ENCODE results near the gene SSUH2. TPM values are rescaled to one million over a fixed set of nuclear protein-coding genes. Genes with fewer than 3 reads are reported as not detected.
A peak's percentile ranks its signal among the peaks of the same experiment; 100 is the strongest.

SSUH2 gene
- total and polyA plus RNA-seq, 2 of the 13 experiments (the other 11 are each of a cell fraction or from before 2014, with no cell fraction given), result 38.1 to 136 TPM

- TF ChIP-seq TRAFD1 (CRISPR knock-in tag; IDR thresholded peaks at IDR 0.05; ENCODE audit: borderline replicate concordance), result no peak
- peak; percentile 87 for TF ChIP-seq ZBTB38 (CRISPR knock-in tag; IDR thresholded peaks at IDR 0.05)
- TF ChIP-seq TRIM22 (IDR thresholded peaks at IDR 0.05), result no peak
- TF ChIP-seq, protein P1, sequence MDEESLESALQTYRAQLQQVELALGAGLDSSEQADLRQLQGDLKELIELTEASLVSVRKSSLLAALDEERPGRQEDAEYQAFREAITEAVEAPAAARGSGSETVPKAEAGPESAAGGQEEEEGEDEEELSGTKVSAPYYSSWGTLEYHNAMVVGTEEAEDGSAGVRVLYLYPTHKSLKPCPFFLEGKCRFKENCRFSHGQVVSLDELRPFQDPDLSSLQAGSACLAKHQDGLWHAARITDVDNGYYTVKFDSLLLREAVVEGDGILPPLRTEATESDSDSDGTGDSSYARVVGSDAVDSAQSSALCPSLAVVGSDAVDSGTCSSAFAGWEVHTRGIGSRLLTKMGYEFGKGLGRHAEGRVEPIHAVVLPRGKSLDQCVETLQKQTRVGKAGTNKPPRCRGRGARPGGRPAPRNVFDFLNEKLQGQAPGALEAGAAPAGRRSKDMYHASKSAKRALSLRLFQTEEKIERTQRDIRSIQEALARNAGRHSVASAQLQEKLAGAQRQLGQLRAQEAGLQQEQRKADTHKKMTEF (CRISPR knock-in tag; IDR thresholded peaks at IDR 0.05), result no peak
- no peak for TF ChIP-seq ZKSCAN8 (CRISPR knock-in tag; IDR thresholded peaks at IDR 0.05; ENCODE audit: borderline replicate concordance)
- no peak for TF ChIP-seq KIAA2018 (CRISPR knock-in tag; IDR thresholded peaks at IDR 0.05; ENCODE audit: borderline replicate concordance)
- no peak for TF ChIP-seq PHF8 (CRISPR knock-in tag; IDR thresholded peaks at IDR 0.05)
- TF ChIP-seq CAMTA2 (CRISPR knock-in tag; IDR thresholded peaks at IDR 0.05; ENCODE audit: borderline replicate concordance), result no peak
- TF ChIP-seq, protein P2, sequence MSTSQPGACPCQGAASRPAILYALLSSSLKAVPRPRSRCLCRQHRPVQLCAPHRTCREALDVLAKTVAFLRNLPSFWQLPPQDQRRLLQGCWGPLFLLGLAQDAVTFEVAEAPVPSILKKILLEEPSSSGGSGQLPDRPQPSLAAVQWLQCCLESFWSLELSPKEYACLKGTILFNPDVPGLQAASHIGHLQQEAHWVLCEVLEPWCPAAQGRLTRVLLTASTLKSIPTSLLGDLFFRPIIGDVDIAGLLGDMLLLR (CRISPR knock-in tag; IDR thresholded peaks at IDR 0.05), result no peak
- TF ChIP-seq JUN (CRISPR knock-in tag; IDR thresholded peaks at IDR 0.05), result 0 out of 2 replicates have a peak, but pooled peaks have one; percentile 26
- TF ChIP-seq POLR2A (IDR thresholded peaks at IDR 0.05; ENCODE audit: insufficient read depth in 1 of 2, low read depth in 2 of 2, low read length in 2 of 2), result no peak
- TF ChIP-seq ZNF282 (IDR thresholded peaks at IDR 0.05; ENCODE audit: partially characterized antibody), result no peak
Observed at GRCh38 chr3:8629151-8630021, 15.2 kb downstream of the SSUH2 start (continued).

All from HepG2 (cell line).